ENCODE results near the gene SAMD5. TPM values are rescaled to one million over a fixed set of nuclear protein-coding genes. Genes with fewer than 3 reads are reported as not detected.

Gene SAMD5
- total RNA-seq, 1 experiment from 2014 or later = 4.0 TPM

GRCh38 chr6:147551976-147552375 lies 43.5 kb downstream of the SAMD5 start:
- H3K27me3 ChIP-seq (ENCODE audit: insufficient read depth, low read length) = no peaks in the 10 kb centered on the region
- H2AFZ ChIP-seq (ENCODE audit: low read depth, low read length, poor library complexity, severe bottlenecking) = no peak overlapping the region
- DNase-seq (ENCODE audit: low read depth, low spot score) = no peak
- intact Hi-C loops (cut with micrococcal nuclease) = no loop called here
- ChIA-PET CTCF (no interaction called here), RAD21 (ENCODE audit: low non-redundant PET in 1 of 2, low total read pairs in 2 of 2, uncharacterized antibody in 2 of 2, unreplicated experiment in 2 of 2) (no interaction called here), POLR2A (no interaction called here)
- TF ChIP-seq ZNF274 (IDR thresholded peaks at IDR 0.05; ENCODE audit: low read depth, low read length) (no peak), MAX (IDR thresholded peaks at IDR 0.05) (no peak), YY1 (IDR thresholded peaks at IDR 0.05; ENCODE audit: extremely low read depth, insufficient replicate concordance, low read depth, low read length) (no peak), ZBTB33 (IDR thresholded peaks at IDR 0.05; ENCODE audit: extremely low read depth, insufficient replicate concordance, low read length) (no peak), JUND (IDR thresholded peaks at IDR 0.05) (no peak), EGR1 (IDR thresholded peaks at IDR 0.05; ENCODE audit: low read depth) (no peak), ZFX (IDR thresholded peaks at IDR 0.05) (no peak), SP1 (IDR thresholded peaks at IDR 0.05; ENCODE audit: low read depth) (no peak), EZH2phosphoT487 (IDR thresholded peaks at IDR 0.05; ENCODE audit: borderline replicate concordance) (no peak), CBX3 (IDR thresholded peaks at IDR 0.05; ENCODE audit: low read depth) (no peak), EZH2 (IDR thresholded peaks at IDR 0.05) (no peak), POLR2A (IDR thresholded peaks at IDR 0.05; ENCODE audit: borderline replicate concordance, extremely low read depth, insufficient read depth, insufficient read length) (no peak), ATF3 (IDR thresholded peaks at IDR 0.05) (no peak), SRF (IDR thresholded peaks at IDR 0.05; ENCODE audit: low read depth) (no peak), POLR2AphosphoS5 (IDR thresholded peaks at IDR 0.05; ENCODE audit: low read depth, low read length) (no peak)
- no peaks in the 10 kb centered on the region for H3K9me3 ChIP-seq (ENCODE audit: control insufficient read depth in 1 of 2, insufficient read depth in 1 of 2, low read depth in 1 of 2, low read length in 2 of 2)
- H3K9ac ChIP-seq (ENCODE audit: low read length) = no peak overlapping the region
- no peak overlapping the region for H3K4me2 ChIP-seq (ENCODE audit: low read length)
- H3K4me3 ChIP-seq (replicated peaks in 1 of 2; ENCODE audit: low read depth in 1 of 2, low read length in 2 of 2) = no peak overlapping the region
- ATAC-seq = no peak
- no TSS peak for BruUV-seq (replicated peaks)
- no peaks in the 10 kb centered on the region for H3K9me2 ChIP-seq (ENCODE audit: insufficient read depth)
- H3K79me2 ChIP-seq (ENCODE audit: insufficient read depth, low read length) = no peaks in the 10 kb centered on the region
- H3K4me1 ChIP-seq (ENCODE audit: control insufficient read depth in 1 of 2, insufficient read depth in 2 of 2, low read length in 2 of 2) = no peaks in the 10 kb centered on the region
- H4K20me1 ChIP-seq (ENCODE audit: insufficient read depth) = no peaks in the 10 kb centered on the region
- no peak overlapping the region for H3K27ac ChIP-seq (ENCODE audit: low read depth, low read length)
- no peaks in the 10 kb centered on the region for H3K36me3 ChIP-seq (ENCODE audit: control insufficient read depth in 1 of 2, insufficient read depth in 2 of 2, low read length in 2 of 2)
